Neuronal stem cell (in vitro differentiated cells): ENCODE data around the gene GPS1.

Experiments
- DNase-seq: peaks from one replicate; pipeline ENCODE4 v3.0.0-alpha.2; 2013; ENCODE audit warnings: low spot score
- H2AFZ ChIP-seq: one replicate; pipeline ENCODE4 v1.6.1; 2013; ENCODE audit warnings: mild to moderate bottlenecking, low read length, inconsistent platforms
- H2AK5ac ChIP-seq: 2 replicates; pipeline ENCODE4 v1.6.1; 2013; ENCODE audit warnings: low read depth, mild to moderate bottlenecking, inconsistent platforms, low read length, moderate library complexity, mixed read lengths
- H2BK120ac ChIP-seq: 2 replicates; pipeline ENCODE4 v1.6.1; 2013; ENCODE audit warnings: low read depth, mild to moderate bottlenecking, inconsistent platforms, low read length, moderate library complexity, mixed read lengths
- H2BK12ac ChIP-seq: one replicate; pipeline ENCODE4 v1.6.1; 2013; ENCODE audit warnings: low read length, inconsistent platforms
- H2BK15ac ChIP-seq: 2 replicates; pipeline ENCODE4 v1.6.1; 2013; ENCODE audit warnings: mild to moderate bottlenecking, low read length, inconsistent platforms, mixed read lengths
- H2BK5ac ChIP-seq: one replicate; pipeline ENCODE4 v1.6.1; 2013; ENCODE audit warnings: inconsistent platforms, mild to moderate bottlenecking, low read length, moderate library complexity
- H3K14ac ChIP-seq: one replicate; pipeline ENCODE4 v1.6.1; 2013; ENCODE audit warnings: low read length, inconsistent platforms
- H3K18ac ChIP-seq: 2 replicates; pipeline ENCODE4 v1.6.1; 2013; ENCODE audit warnings: low read length, inconsistent platforms
- H3K23ac ChIP-seq: 2 replicates; pipeline ENCODE4 v1.6.1; 2013; ENCODE audit warnings: low read depth, mild to moderate bottlenecking, mixed read lengths, low read length, inconsistent platforms; ENCODE audit not compliant: poor library complexity
- H3K27ac ChIP-seq: replicated peaks from 3 replicates; pipeline ENCODE4 v1.5.1; 2013; ENCODE audit warnings: low read length, inconsistent platforms
- H3K27me3 ChIP-seq, 3 experiments: 2 replicates each; pipeline ENCODE4 v1.6.1; 2013; ENCODE audit warnings: low read length in 3 of 3, mild to moderate bottlenecking in 2 of 3, inconsistent platforms in 1 of 3, low read depth in 1 of 3, mixed read lengths in 1 of 3, moderate library complexity in 1 of 3; ENCODE audit not compliant: control insufficient read depth in 3 of 3, insufficient read depth in 3 of 3
- H3K36me3 ChIP-seq, 2 donors: replicated peaks in 1 of 2; 2 replicates each; pipeline ENCODE4 v1.6.1; 2013; ENCODE audit warnings: low read length in 2 of 2; ENCODE audit not compliant: control insufficient read depth in 2 of 2, insufficient read depth in 2 of 2
- H3K4ac ChIP-seq: 2 replicates; pipeline ENCODE4 v1.6.1; 2013; ENCODE audit warnings: inconsistent platforms, mild to moderate bottlenecking, low read length, moderate library complexity
- H3K4me1 ChIP-seq, 2 donors: 1 replicate in 1 of 2; 2 replicates in 1 of 2; pipeline ENCODE4 v1.6.1; 2013; ENCODE audit warnings: low read length in 2 of 2, low read depth in 1 of 2; ENCODE audit not compliant: control insufficient read depth in 2 of 2, insufficient read depth in 1 of 2
- H3K4me2 ChIP-seq: one replicate; pipeline ENCODE4 v1.6.1; 2013; ENCODE audit warnings: mild to moderate bottlenecking, low read length, inconsistent platforms; ENCODE audit not compliant: insufficient read depth, poor library complexity, severe bottlenecking
- H3K4me3 ChIP-seq, 2 donors: 2 replicates each; pipeline ENCODE4 v1.5.1; 2013; ENCODE audit warnings: low read length in 2 of 2, mild to moderate bottlenecking in 2 of 2, inconsistent platforms in 1 of 2, moderate library complexity in 1 of 2
- H3K79me1 ChIP-seq: one replicate; pipeline ENCODE4 v1.6.1; 2013; ENCODE audit warnings: low read depth, mild to moderate bottlenecking, inconsistent platforms, low read length, moderate library complexity
- H3K9ac ChIP-seq: one replicate; pipeline ENCODE4 v1.6.1; 2013; ENCODE audit warnings: mild to moderate bottlenecking, low read depth, low read length, inconsistent platforms; ENCODE audit not compliant: poor library complexity
- H3K9me3 ChIP-seq, 2 donors: replicated peaks in 1 of 2; 2 replicates each; pipeline versions ENCODE3 to v1.6.1; 2013; ENCODE audit warnings: low read length in 2 of 2, mild to moderate bottlenecking in 2 of 2, inconsistent platforms in 1 of 2, low read depth in 1 of 2, mixed read lengths in 1 of 2, moderate library complexity in 1 of 2; ENCODE audit not compliant: control insufficient read depth in 2 of 2, insufficient read depth in 1 of 2
- H4K8ac ChIP-seq: one replicate; pipeline ENCODE4 v1.6.1; 2013; ENCODE audit warnings: low read depth, mild to moderate bottlenecking, inconsistent platforms, low read length, moderate library complexity
- H4K91ac ChIP-seq: one replicate; pipeline ENCODE4 v1.6.1; 2013; ENCODE audit warnings: low read length, low read depth, mild to moderate bottlenecking, inconsistent platforms; ENCODE audit not compliant: poor library complexity
- WGBS, 2 donors: extraction: QIAGEN DNeasy Blood & Tissue Kit; methylation state at CpG; one replicate each; pipeline ENCODE4 v1.1.7; 2013; ENCODE audit warnings: missing lambda C conversion rate in 2 of 2, mixed read lengths in 1 of 2; ENCODE audit not compliant: insufficient read length in 2 of 2, insufficient replicate concordance in 1 of 2; ENCODE audit errors: extremely low coverage in 2 of 2; 5-methylcytosine and 5-hydroxymethylcytosine counted together

The GPS1 gene

GRCh38 chr17:82018152-82018988 lies 33.3 kb upstream of the GPS1 start:
- no peak overlapping the region for H2AFZ ChIP-seq
- H3K36me3 ChIP-seq = peaks cover 6 to 27% of the 10 kb centered on the region in 2 donors
- no peak overlapping the region for H2BK120ac ChIP-seq
- no peaks in the 10 kb centered on the region for H3K9me3 ChIP-seq
- no peak overlapping the region for H3K23ac ChIP-seq
- no peak overlapping the region for H3K18ac ChIP-seq
- no peak overlapping the region for H3K4me3 ChIP-seq
- H3K4me1 ChIP-seq = peaks cover 4 to 10% of the 10 kb centered on the region in 2 donors
- no peak for DNase-seq
- H3K4ac ChIP-seq = no peak overlapping the region
- H3K9ac ChIP-seq = peak overlapping the region; percentile 21
- no CpG with 5 or more reads among the region's 19 CpGs for WGBS, 2 donors
- no peak overlapping the region for H3K14ac ChIP-seq
- no peak overlapping the region for H2BK5ac ChIP-seq
- H4K91ac ChIP-seq = no peak overlapping the region
- H3K27me3 ChIP-seq = no peaks in the 10 kb centered on the region
- no peak overlapping the region for H2BK15ac ChIP-seq
- peaks cover 25% of the 10 kb centered on the region for H3K79me1 ChIP-seq
- H3K4me2 ChIP-seq = no peak overlapping the region
- peak overlapping the region; percentile 43 for H4K8ac ChIP-seq
- H2AK5ac ChIP-seq = no peak overlapping the region
- H2BK12ac ChIP-seq = no peak overlapping the region
- H3K27ac ChIP-seq = no peak overlapping the region

DNA sequence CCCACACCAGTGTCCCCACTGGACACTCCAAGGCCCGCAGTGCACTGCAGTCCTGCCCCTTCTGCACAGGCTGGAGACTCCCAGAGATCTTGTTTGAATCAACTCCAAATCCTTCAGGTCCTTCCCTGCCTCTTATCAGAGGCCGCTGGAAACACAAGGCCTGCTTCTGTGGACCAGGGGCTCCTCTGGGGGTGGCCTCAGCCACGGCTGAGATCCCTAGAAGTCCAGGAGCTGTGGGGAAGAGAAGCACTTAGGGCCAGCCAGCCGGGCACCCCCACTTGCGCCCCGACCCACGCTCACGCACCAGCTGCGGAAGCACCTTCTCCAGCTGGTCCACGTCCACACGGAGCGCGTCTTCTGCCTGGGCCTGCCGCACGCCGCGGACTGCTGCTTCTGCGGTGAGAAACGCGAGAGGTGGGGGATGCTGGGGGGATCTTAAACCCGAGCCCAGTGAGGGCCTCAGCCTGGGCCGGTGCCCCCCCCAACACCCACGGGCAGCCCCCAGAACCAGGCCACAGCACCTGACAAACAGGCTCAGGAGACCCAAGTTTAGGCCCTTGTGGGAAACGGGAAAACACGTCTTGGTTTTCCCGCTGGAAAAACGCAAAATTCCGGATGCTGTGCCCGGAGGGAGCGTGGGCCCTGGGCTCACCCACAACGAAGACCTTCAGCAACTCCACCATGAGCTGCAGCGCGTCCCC lies 32.6 kb upstream of the GPS1 start:
- no peaks in the 10 kb centered on the region for H3K27me3 ChIP-seq
- no peak overlapping the region for H4K91ac ChIP-seq
- peaks cover 6 to 27% of the 10 kb centered on the region in 2 donors for H3K36me3 ChIP-seq
- H4K8ac ChIP-seq = no peak overlapping the region
- H3K4me2 ChIP-seq = no peak overlapping the region
- peaks cover 26% of the 10 kb centered on the region for H3K79me1 ChIP-seq
- peak overlapping the region; percentile 61 for H2BK120ac ChIP-seq
- no peak overlapping the region for H2BK5ac ChIP-seq
- H3K27ac ChIP-seq = no peak overlapping the region
- H3K4me3 ChIP-seq = no peak overlapping the region
- H2AK5ac ChIP-seq = peak overlapping the region; percentile 53
- peaks cover 8 to 16% of the 10 kb centered on the region in 2 donors for H3K4me1 ChIP-seq
- H3K4ac ChIP-seq = peak overlapping the region; percentile 10
- H2AFZ ChIP-seq = no peak overlapping the region
- WGBS, 2 donors = no CpG with 5 or more reads among the region's 33 CpGs
- peak overlapping the region; percentile 55 for H3K23ac ChIP-seq
- no peaks in the 10 kb centered on the region for H3K9me3 ChIP-seq
- no peak overlapping the region for H3K14ac ChIP-seq
- peak overlapping the region; percentile 21 for H3K9ac ChIP-seq
- no peak for DNase-seq
- H2BK15ac ChIP-seq = no peak overlapping the region
- H2BK12ac ChIP-seq = no peak overlapping the region
- no peak overlapping the region for H3K18ac ChIP-seq

DNA sequence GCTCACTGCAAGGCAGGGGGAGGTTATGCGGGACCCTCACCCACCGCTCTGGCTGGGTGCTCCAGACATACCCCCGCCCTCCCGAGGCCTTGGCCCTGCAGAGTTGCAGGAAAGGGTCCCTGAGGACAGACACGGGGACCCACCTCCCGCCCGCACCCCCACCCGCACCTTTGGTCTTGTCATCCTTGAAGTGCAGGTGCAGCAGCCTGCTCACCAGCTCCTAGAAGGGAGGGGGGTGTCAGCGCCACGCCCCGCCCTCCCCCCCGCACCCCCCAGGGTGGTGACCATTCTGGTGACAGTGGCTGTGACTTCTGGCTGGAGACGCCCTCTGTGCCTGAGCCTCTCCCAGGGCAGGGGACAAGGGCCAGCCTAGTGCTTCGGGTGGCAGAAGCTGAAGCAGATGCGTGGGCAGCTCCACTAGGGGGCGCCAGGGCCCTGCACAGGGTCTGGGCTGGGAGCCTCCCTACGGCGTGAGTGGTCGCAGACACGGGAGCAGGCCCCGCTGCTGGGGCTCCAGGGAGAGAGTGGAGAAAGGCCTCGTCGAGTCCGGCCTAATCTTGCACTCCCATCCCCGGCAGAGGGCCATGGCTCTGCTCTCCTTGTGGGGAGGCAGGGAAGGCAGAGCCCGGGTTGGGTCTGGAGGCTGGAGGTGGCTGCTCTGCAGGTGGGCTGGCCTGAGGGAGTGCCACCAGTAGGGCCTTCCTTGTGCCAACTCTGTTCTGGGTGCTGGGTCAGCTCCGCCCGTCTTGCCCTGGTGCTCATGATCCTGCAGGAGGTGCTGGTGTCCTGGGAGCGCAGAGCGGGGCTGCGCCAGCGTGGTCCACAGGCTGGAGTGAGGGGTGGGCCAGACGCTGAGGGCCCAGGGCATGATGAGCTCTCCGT lies 31.8 kb upstream of the GPS1 start:
- Histone ChIP-seq H3K14ac (no peak overlapping the region), H3K18ac (peak overlapping the region; percentile 44), H3K9me3 (no peaks in the 10 kb centered on the region), H2BK12ac (no peak overlapping the region), H3K79me1 (peaks cover 27% of the 10 kb centered on the region), H3K4me2 (no peak overlapping the region), H3K4ac (peak overlapping the region; percentile 10), H3K36me3 (peaks cover 6 to 28% of the 10 kb centered on the region in 2 donors), H3K27me3 (no peaks in the 10 kb centered on the region), H3K27ac (peak overlapping the region; percentile 22), H3K4me1 (peaks cover 9 to 19% of the 10 kb centered on the region in 2 donors), H3K9ac (peak overlapping the region; percentile 77), H4K8ac (no peak overlapping the region), H4K91ac (no peak overlapping the region), H2BK15ac (peak overlapping the region; percentile 9), H3K4me3 (peak overlapping the region in 1 of 2 donors; percentile 9), H2BK120ac (no peak overlapping the region), H3K23ac (no peak overlapping the region), H2AFZ (no peak overlapping the region), H2BK5ac (peak overlapping the region; percentile 84), H2AK5ac (peak overlapping the region; percentile 88)
- no CpG with 5 or more reads among the region's 34 CpGs for WGBS, 2 donors
- peak; percentile 56 for DNase-seq
